ENCODE data around the gene SLC7A6.

The SLC7A6 gene

DNA sequence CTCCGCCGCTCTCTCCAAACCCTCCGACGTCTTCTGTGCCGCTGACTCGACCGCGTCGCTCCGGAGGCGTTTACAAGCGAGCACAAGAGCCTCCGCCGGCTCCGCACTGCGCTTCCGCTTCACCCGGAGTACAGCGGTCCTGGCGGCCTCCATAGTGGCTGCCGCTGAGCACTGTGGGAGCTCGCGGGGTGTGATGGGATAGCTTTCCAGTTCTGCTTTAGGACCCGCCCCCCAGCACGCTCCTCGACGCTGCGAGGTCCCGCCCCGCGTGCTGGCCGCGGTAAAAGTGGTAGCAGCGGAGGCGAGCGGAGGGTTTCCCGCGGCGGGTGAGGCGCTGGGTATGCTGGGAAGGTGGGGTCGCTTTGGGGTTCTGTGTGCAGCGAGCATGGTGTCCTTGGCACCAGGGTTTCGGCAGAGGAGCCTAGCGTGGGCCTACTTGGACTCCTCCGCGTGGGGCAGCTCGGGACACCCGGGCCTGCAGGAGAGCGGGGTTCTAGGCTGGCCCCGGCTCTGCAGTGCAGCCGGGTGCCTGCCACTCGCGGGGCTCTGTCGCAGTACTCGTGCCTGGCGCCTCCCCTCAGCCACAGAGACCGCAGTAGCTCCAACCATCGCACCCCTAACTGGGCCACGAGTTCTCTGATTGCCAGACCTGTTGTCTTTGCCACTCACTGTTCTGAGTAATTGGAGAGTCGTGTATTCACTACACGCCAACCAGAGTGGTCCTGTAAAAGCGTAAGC lies 46.6 kb downstream of the SLC7A6 start, which contains the start of the genes PRMT7 and SLC7A6OS:
PRMT7 (plus strand) TSS at position 246 of the 738 bp plus-strand sequence. CDS start 4,961 bp downstream, outside the sequence.
SLC7A6OS (minus strand) TSS at position 173 of the 738 bp plus-strand sequence; CDS start at position 153, 20 bp downstream.
- DNase-seq, result peak; percentile 97

- no peak for DNase-seq
These were observed 48.8 kb downstream of the SLC7A6 start for GRCh38 chr16:68313116-68313515.

DNA sequence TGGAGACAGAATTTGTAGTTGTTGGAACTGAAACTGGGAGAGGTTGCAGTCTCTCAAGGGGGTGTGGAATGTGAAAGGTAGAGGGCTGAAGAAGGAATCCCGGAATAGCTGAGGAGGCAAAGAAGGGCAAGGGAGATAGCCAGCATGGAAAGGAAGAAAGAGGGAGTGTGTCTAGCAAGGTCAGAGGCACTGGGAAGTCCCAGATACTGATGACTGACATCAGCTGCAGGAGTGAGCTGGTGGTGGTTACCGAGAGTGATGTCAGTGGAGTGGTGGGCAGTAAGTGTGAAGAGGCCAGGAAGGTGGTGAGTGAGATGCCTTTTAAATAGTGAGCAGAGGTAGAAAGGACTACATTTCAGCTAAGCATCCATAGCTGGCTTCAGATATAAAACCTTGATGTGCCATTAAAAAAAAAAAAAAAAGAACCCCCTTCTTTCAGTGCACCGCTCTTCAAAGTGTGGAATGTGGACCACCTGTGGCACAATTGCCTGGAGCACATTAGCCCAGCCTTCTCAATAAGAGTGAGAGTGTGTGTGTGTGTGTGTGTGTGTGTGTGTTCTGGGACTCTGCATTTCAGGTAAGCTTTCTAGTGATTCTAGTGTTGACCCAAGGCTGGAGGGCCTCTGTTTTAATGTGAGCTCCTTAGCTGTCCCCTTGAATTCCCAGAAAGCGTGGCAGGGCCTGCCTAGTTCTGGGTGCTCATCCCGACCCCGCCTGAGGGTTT lies 55.0 kb downstream of the SLC7A6 start:
- DNase-seq, result no peak

- no peak for DNase-seq
These were observed 60.0 kb downstream of the SLC7A6 start for GRCh38 chr16:68324336-68324735.

DNA sequence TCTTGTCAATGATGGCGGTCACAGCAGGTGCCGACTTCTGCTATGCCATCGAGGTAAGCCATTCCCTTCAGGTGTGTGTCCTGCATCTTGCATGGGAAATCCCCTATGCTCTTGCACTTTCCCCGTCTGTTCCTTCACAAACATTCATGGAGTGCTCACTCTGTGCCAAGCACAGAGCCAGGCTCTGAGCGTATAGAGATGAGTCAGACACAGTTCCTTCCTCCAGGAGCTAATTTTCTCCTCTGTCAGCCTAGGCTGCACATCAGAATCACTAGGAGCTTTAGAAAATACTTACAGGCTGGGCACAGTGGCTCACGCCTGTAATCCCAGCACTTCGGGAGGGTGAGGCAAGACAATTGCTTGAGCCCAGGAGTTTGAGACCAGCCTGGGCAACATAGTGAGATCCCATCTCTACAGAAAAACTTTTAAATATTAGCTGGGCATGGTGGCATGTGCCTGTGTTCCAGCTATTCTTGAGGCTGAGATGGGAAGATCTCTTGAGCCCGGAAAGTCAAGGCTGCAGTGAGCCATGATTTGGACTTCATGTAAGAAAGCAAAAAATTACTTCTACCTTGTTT lies 60.5 kb downstream of the SLC7A6 start:
- DNase-seq, result no peak

- no peak for DNase-seq
These were observed 64.0 kb downstream of the SLC7A6 start for GRCh38 chr16:68328151-68328859.

DNA sequence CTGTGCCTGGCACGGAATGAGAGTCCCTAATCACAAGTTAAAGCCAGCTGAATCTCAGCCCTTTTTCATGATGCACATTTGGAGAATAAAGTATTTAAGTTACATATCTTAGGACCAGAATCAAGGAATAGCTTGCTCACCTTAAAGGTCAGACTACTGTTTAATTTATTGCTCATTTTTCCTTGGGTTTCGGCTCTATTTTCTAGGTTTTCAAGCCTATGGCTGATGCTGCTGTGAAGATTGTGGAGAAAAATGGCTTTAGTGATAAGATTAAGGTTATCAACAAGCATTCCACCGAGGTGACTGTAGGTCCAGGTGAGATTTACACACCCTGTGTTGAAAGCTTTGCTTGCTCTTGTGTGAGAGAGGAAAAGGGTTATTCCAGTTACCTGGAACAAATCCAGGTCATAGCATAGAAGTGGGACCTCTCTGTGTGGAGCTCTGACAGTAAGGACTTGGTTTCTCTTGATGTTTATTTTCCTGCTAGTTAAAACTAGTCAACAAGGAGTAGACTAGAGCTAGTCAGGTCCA lies 64.6 kb downstream of the SLC7A6 start:
- DNase-seq, result no peak

DNA sequence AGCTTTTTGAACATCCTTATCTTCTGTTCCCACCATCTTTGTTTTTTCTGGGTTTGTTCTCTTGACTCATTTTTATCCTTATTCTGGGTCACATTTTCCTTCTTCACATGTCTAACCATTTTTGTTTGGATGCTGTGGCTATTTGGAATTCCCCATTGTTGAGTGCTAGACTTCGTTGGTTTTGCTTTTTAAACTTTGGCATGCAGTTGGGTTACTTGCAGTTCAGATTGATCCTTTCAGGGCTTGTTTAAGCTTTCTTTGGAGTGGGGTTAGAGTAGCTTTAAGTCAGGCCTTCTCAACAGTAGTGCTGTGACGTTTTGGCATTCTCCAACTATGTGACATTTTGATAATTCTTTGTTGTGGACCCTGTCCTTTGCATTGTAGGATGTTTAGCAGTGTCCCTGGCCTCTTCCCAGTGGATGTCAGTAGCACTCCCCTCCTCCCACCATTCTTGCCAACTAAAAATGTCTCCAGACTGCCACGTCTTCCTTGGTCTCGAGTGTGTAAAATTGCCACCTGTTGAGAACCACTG lies 67.6 kb downstream of the SLC7A6 start:
- no peak for DNase-seq

DNA sequence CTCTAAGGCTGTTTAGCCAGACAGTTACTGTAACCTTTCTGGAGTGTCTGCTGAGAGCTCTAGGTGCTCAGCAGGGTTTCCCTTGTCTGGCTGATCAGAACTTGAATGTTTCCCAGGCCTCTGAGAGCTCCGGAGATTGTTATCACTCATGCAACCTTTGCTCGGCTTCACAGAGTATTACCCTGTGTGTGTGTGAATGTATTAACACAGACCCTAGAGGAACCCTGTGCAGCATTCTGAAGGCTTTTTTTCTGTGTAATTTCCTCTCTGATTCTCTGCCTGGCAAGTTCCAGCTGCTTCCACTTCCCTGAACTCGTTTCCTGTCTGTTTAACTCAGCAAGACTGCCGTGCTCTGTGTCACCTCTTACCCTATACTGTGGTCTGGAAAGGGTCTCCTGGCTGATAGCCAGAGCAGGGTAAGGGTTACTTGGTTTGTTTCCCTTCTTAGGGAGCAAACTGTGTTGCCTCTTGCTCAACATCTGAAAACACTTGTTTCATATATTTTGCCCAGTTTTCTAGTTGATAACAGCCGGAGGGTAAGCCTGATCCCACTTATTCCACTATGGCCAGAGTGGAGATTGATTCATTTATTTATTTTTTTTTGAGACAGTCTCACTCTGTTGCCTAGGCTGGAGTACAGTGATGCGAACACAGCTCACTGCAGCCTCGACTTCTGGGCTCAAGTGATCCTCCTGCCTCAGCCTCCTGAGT lies 68.2 kb downstream of the SLC7A6 start:
- no peak for DNase-seq

- DNase-seq, result no peak
These were observed 70.8 kb downstream of the SLC7A6 start for GRCh38 chr16:68335175-68335574.

DNA sequence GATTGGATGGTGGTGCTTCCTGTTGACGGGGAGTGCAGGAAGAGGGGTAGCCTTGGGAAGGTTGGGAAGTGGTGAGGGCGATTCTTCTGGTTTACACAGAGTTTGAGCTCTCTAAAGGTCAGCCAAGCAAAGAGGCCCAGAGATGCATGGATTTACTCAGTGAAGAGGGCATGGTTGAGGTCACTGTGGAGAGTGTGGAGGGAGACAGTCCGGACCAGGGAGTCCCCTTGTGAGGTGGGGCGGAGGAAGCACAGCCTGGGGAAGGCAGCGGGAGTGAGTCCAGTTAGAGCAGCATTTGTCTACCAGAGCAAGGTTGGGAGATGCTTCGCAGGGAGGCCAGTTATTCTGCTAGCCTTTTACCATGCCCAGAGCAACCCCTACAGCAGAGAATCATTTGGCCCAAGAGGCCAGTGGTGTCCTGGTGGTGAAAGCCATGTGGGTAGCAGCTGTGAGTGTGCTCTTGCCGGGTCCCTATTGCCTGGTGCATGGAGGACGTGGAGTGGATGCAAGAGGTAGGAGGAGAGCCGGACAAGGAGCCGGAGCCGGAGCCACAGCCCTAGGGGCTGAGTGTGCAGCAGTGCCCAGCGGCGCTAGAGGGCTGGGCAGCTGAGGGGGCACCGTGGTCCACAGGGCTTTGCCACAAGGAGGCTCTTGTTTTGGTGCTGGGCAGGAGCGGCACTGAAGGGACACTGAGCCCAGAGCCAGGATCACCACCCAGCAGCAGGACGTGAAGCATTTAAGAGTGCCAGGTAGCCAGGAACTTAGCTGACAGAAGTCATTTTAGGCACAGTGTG lies 74.2 kb downstream of the SLC7A6 start:
- DNase-seq, result no peak

DNA sequence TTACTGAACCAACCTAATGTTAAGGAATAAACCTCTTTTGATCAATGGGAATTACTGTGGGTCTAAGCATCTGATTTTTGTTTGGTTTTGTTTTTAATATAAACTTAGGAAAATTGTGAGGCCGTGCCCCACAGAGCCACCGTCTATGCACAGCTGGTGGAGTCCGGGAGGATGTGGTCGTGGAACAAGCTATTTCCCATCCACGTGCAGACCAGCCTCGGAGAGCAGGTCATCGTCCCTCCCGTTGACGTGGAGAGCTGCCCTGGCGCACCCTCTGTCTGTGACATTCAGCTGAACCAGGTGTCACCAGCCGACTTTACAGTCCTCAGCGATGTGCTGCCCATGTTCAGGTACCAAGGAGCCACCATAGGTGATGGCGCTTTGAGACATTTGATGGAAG lies 74.9 kb downstream of the SLC7A6 start:
- DNase-seq, result no peak

GRCh38 chr16:68342620-68343019 lies 78.3 kb downstream of the SLC7A6 start:
- DNase-seq, result no peak

DNA sequence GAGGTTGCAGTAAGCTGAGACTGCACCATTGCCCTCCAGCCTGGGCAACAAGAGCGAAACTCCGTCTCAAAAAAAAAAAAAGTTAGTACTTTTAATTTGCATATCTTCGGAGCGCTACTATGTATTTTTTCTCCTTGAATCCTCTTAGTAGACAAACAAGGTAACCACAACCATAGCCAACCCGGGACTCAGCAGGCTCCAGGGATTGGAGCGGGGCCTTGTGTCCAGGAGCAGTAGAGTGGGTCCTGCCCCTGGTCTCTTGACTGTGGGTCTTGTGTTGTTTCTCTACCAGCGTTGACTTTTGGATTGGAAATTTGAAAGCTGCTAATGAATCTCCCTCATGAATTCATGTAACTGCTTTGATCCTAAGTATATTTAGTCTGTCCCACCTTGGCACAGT lies 78.8 kb downstream of the SLC7A6 start:
- no peak for DNase-seq

GRCh38 chr16:68344252-68344651 lies 79.9 kb downstream of the SLC7A6 start:
- DNase-seq, result no peak

GRCh38 chr16:68345351-68345810 lies 81.1 kb downstream of the SLC7A6 start:
- DNase-seq, result no peak

DNA sequence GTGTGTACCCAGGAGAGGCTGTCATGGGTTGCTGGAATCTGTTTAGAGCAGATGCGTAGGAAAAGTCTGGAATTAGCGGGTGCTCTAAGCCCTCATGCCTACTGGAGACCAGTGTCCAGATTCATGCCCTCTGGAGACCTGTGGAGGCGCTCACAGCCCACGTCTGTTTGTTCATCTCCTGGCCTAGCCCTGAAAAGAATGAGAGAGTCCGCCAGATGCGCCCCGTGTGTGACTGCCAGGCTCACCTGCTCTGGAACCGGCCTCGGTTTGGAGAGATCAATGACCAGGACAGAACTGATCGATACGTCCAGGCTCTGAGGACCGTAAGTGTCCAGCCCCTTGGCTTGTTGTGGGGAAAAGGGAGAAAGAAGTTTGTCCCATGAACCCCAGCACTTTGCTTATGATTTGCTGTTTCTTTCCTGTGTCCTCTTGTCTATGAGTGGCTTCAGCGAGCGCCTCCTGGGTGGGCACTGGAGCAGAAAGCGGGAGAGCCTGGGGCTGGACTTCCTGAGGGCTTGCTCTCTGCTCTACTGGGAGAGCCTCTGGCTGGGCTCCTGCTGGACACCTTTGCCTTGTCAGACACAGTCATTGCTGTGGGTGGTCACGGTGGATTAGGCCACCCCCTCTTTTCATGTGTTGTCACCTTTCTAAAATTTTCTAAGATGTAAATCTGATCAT lies 81.8 kb downstream of the SLC7A6 start:
- no peak for DNase-seq

DNA sequence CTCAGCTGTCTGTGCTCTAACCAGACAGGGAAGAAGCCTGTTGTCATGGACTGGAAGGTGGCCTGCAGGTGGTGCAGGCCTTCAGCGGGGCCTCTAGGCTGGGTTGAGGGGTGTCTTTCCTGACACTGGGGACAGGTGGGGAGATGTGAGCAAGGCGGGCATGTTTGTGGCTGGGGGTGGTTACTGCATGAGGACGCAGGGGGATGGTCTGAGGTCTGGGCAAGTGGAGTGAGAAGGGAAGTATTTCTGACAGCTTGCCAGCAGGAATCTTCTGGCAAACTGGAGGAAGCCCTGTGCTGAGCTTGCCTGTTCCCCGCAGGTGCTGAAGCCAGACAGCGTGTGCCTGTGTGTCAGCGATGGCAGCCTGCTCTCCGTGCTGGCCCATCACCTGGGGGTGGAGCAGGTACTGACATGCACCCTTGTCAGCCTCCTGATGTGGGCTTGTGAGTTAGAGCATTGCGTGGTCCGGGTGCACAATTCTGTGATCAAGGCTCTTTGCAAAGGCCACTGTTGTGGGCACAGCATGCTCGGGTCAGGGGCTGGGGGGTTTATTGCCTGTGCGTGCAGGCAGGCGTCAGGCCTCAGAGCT lies 82.7 kb downstream of the SLC7A6 start:
- DNase-seq, result no peak

- DNase-seq, result no peak
These were observed 83.3 kb downstream of the SLC7A6 start for GRCh38 chr16:68347605-68348004.

Data from cortex of kidney (tissue), 1 donor.